Skeletal muscle tissue (tissue), 4 donors: ENCODE data around the gene DSCAML1. TPM values are rescaled to one million over a fixed set of nuclear protein-coding genes. Genes with fewer than 3 reads are reported as not detected.

Experiments used
- H3K27ac ChIP-seq: one replicate; pipeline ENCODE4 v1.7.0; 2013; ENCODE audit warnings: mild to moderate bottlenecking, low read depth, low read length, inconsistent platforms
- H3K27me3 ChIP-seq, 3 donors: one replicate each; pipeline ENCODE4 v1.7.0; 2013; ENCODE audit warnings: low read length in 3 of 3; ENCODE audit not compliant: control insufficient read depth in 3 of 3, insufficient read depth in 3 of 3
- H3K36me3 ChIP-seq, 3 donors: one replicate each; pipeline ENCODE4 v1.7.0; 2013; ENCODE audit warnings: low read length in 3 of 3; ENCODE audit not compliant: control insufficient read depth in 3 of 3, insufficient read depth in 3 of 3
- H3K4me1 ChIP-seq, 3 donors: one replicate each; pipeline ENCODE4 v1.7.0; 2013; ENCODE audit warnings: low read length in 3 of 3, mild to moderate bottlenecking in 3 of 3; ENCODE audit not compliant: control insufficient read depth in 3 of 3, insufficient read depth in 3 of 3
- H3K4me3 ChIP-seq, 3 donors: one replicate each; pipeline ENCODE4 v1.7.0; 2013; ENCODE audit warnings: low read length in 3 of 3
- H3K9ac ChIP-seq, 3 donors: one replicate each; pipeline ENCODE4 v1.7.0; 2013; ENCODE audit warnings: low read length in 3 of 3, mild to moderate bottlenecking in 3 of 3, moderate library complexity in 2 of 3, low read depth in 1 of 3
- H3K9me3 ChIP-seq, 3 donors: one replicate each; pipeline ENCODE4 v1.7.0; 2013; ENCODE audit warnings: low read length in 3 of 3; ENCODE audit not compliant: control insufficient read depth in 3 of 3
- total RNA-seq: library from RNA; depleted of rRNA; stranded (reverse); fragments of >200 nt; gene quantifications from one replicate; pipeline ENCODE4 v1.2.3, GENCODE V29; 2014
- donor health status: Osteomylitis.

DSCAML1 gene
- total RNA-seq, 1 donor from 2014 or later, result 0.52 TPM

DNA sequence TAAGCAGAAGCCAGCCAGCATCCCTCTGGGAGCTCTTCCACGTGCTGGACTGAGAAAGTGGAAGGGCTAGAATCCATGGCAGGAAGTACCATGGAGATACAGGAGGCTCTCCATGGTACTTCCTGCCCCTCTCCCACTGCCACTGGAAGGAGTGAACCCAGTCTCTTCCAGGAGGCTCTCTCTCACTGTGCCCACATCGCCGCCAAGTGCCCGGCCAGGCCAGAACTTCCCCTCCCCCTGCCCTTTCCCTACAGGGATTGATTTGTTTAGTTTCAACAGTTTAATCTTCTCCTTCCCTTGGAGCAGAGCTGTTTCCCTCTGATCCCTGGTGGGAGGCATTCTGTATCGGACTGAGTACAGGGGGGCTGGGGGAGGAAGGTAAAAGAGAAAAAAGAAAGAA lies 133.6 kb downstream of the DSCAML1 start:
- H3K27ac ChIP-seq, result no peak overlapping the region
- H3K9ac ChIP-seq, result no peak overlapping the region
- H3K27me3 ChIP-seq, result peaks cover 0 to 22% (median 17%) of the 10 kb centered on the region in 3 donors

DNA sequence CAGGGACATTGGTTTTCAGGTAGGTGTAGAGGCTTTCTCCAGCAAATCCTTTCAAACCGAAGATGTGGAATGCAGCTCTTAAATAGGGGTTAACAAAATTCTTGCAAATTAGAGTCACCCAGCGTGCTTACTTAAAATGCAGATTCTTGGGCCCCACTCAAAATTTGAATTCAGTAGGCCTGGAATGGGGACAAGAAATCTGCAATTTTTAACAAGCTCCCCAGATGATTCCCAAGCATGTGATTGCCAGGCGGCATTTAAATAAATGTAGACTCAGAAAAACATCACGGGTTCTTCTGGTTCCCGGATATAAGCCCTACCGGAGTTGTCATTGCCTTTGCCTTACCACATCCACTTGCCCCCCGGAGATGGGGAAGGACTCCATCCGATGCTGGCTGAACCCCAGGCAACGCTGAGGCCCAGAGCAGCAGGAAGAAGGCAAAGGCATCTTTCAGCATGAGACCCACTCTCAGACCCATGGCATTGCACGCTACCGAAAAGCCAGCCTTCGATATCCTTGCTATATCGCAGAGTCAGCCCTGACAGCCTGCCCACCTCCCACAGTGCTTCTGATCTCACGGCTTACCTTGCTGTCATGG lies 134.2 kb downstream of the DSCAML1 start:
- Histone ChIP-seq H3K9ac (no peak overlapping the region), H3K4me3 (no peak overlapping the region), H3K4me1 (peaks cover 0 to 9% (median 2%) of the 10 kb centered on the region in 3 donors), H3K36me3 (no peaks in the 10 kb centered on the region), H3K27ac (no peak overlapping the region), H3K9me3 (no peaks in the 10 kb centered on the region), H3K27me3 (peaks cover 0 to 27% (median 17%) of the 10 kb centered on the region in 3 donors)

More for the DNA sequence above, 133.6 kb downstream of the DSCAML1 start:
- Histone ChIP-seq H3K4me1 (peaks cover 0 to 9% (median 2%) of the 10 kb centered on the region in 3 donors), H3K4me3 (no peak overlapping the region), H3K36me3 (no peaks in the 10 kb centered on the region), H3K9me3 (no peaks in the 10 kb centered on the region)

DNA sequence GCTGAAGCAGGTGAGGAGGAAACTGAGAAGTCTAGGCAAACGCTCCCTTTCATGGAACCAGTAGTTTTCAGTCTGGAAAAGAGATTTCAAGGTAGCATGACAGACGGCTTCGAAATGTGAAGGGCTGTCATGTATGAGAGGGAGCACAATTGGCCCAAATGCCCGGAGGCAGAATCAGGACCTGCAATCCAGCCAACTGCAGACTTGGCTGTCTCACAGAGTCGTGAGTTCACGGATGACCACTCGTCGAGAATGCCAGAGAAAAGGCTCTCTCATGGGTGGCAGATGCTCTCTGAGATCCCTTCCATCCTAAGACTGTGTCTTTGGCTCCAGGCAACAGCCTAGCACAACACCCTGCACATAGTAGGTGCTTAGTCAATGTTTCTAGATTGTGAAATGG lies 134.8 kb downstream of the DSCAML1 start:
- Histone ChIP-seq H3K4me1 (peaks cover 0 to 9% (median 2%) of the 10 kb centered on the region in 3 donors), H3K27me3 (peaks cover 0 to 23% (median 17%) of the 10 kb centered on the region in 3 donors), H3K4me3 (no peak overlapping the region), H3K9ac (no peak overlapping the region), H3K36me3 (no peaks in the 10 kb centered on the region), H3K9me3 (no peaks in the 10 kb centered on the region), H3K27ac (no peak overlapping the region)

DNA sequence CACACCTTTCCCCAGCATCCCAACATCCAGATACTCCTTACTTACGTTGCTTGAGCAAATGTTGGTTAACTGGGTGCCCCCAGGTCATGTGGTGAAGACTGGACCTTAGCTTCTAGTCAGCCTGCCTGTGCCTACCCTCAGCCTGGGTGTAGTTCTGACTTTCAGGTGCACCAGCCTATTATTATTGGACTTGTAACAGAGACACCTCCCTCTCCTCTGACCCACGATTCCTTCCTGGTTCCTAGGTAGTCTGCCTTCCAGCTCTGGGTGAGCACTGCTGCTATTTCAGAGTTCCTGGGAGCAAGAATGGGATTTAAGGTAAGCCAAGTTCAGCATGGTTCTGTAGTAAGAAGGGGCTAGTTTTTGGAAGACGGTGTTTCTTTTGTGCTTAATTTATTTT lies 138.2 kb downstream of the DSCAML1 start:
- Histone ChIP-seq H3K36me3 (no peaks in the 10 kb centered on the region), H3K9me3 (no peaks in the 10 kb centered on the region), H3K4me1 (peaks cover 0 to 2% (median 0%) of the 10 kb centered on the region in 3 donors), H3K4me3 (no peak overlapping the region), H3K9ac (no peak overlapping the region), H3K27me3 (peaks cover 0 to 28% (median 27%) of the 10 kb centered on the region in 3 donors), H3K27ac (no peak overlapping the region)

DNA sequence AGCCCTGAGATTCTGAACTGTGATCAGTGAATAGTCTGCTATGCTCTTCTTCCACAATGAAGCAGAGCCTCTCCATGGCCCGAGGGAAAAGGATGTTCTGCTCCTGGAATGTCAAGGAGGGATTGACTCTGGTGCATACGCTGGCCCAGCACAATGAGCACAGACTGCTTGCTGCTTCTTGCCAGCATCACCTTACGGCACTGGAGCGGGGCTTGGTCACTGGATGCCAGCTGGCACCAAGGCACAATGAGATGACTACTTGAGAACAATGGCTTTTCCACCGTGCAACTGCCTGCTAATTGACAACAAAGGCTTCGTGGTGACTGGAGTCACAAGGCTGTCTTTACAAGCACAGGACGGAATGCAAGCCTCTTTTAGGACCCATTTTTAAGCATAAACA lies 139.2 kb downstream of the DSCAML1 start:
- Histone ChIP-seq H3K27ac (no peak overlapping the region), H3K4me3 (no peak overlapping the region), H3K36me3 (no peaks in the 10 kb centered on the region), H3K9me3 (no peaks in the 10 kb centered on the region), H3K4me1 (peaks cover 0 to 2% (median 0%) of the 10 kb centered on the region in 3 donors), H3K9ac (no peak overlapping the region), H3K27me3 (peaks cover 0 to 33% (median 28%) of the 10 kb centered on the region in 3 donors)

DNA sequence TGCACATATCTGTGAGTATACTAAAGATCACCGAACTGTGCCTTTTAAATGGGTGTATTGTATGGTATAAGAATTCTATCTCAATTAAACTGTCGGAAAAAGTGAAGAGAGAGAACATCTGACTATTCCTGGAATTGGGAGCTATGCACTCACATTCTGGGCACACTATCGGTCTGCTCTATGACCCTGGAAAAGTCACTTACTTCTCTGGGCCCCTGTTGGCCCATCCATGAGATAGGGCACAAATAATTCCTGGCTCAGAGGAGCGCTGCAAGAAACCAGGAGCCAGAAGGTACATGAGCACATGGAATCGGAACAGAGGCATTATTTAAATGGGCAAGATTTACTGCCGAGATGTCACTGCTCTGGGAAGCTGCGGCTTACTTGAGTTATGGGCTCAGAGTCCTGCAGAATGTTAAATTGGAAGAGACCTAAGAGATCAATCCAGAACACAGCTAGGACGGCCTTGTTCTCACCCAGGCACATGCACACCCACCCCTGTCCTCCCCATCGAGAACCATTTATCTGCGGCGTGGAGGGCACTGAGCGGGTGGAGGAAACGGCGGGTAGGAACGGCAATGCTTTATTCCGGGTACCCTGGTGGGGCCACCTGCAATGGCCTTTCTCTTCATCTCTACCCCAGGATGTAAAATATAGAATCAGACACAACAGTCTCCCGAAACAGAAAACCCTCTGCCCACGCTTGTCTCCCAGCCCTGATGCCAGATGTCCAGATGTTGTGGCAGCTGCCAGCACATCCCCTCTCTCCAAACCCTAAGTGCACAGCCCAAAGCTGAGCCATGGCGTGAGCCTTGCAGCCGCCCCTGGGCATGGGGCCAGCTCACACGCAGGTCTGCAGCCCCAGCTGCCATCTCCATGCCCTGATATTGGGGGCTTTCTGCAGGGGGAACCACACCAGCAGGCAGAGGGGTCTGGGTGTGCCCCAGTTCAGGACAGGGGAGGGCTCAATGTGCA lies 142.4 kb downstream of the DSCAML1 start:
- Histone ChIP-seq H3K9ac (no peak overlapping the region), H3K27ac (no peak overlapping the region), H3K4me3 (no peak overlapping the region), H3K9me3 (no peaks in the 10 kb centered on the region), H3K4me1 (no peaks in the 10 kb centered on the region), H3K36me3 (no peaks in the 10 kb centered on the region), H3K27me3 (peaks cover 0 to 35% (median 33%) of the 10 kb centered on the region in 3 donors)

DNA sequence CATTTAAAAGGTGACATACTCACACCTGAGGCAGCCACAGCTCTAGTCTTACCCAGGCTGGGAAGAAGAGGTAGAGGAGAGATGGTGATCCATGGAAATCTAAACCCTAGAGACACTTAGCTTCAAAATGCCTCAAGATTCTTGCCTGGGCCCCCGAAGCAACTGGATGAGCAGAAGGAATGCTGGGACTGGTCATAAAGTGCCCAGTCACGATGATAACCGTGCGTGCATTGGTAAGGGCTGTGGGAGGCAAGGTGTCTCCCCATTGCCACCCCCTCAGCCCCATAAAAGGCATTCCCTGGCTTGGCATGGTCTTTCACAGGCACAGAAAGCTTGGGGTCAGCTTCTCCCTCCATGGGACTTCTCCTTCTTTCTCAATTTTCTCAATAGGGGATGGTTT lies 144.5 kb downstream of the DSCAML1 start:
- no peaks in the 10 kb centered on the region for H3K4me1 ChIP-seq
- no peak overlapping the region for H3K9ac ChIP-seq
- no peak overlapping the region for H3K27ac ChIP-seq
- no peak overlapping the region for H3K4me3 ChIP-seq
- H3K9me3 ChIP-seq, result no peaks in the 10 kb centered on the region
- no peaks in the 10 kb centered on the region for H3K36me3 ChIP-seq
- H3K27me3 ChIP-seq, result peaks cover 0 to 33% (median 29%) of the 10 kb centered on the region in 3 donors

DNA sequence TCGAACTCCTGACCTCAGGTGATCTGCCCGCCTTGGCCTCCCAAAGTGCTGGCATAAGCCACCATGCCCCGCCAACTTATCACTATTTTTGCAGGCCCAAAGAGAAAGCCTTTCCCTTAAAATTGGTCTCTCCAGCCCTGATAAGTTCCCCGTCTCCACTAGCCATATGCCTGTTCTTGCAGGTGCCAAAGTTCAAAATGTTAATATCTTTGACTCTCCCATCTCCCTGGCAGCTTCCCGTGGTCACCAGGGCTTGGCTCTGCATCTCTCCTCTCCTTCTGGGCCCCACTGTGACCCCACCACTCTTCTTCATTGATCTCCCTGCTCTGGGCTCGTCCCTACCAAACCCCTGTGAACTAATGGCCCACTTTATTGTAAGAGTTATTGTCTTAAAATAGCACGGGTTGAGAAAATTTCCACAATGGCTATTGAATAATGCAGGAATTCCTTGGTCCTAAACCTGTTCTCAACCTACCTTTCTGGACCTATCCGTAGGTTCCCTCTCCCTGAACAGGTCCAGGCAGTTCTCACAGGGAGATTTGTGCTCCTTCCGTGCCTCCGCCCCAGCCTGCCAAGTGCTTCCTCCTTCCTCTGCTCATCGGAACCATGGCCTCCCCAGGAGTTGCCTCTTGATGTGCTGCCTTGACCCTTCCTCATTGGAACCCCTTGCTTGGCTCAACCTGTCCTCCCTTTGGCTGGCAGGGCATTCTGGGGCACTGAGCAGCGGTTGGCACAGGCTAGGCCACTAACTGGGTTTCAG lies 147.5 kb downstream of the DSCAML1 start:
- Histone ChIP-seq H3K9me3 (no peaks in the 10 kb centered on the region), H3K4me3 (no peak overlapping the region), H3K4me1 (no peaks in the 10 kb centered on the region)

DNA sequence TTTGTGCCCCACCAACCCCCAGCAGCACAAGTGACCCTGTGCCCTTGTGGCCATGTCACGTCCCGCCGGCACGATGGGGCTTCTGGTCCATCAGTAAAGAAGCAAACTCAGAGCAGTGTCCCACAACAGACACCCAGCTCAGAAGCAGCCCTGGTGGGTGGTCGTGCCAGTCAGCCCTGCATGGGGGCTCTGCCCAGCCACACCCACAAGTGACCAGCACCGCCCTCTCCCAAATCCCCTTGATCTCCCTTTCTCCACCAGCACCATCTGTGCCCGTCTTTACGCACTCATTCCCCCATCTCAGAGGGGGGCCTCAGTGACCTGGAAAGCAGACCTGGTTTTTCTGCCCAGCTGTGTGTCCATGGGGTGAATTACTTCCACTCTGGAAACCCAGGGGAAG lies 149.1 kb downstream of the DSCAML1 start:
- H3K27me3 ChIP-seq, result peaks cover 0 to 24% (median 19%) of the 10 kb centered on the region in 3 donors
- no peaks in the 10 kb centered on the region for H3K9me3 ChIP-seq
- no peak overlapping the region for H3K4me3 ChIP-seq
- no peak overlapping the region for H3K9ac ChIP-seq
- H3K36me3 ChIP-seq, result no peaks in the 10 kb centered on the region
- H3K27ac ChIP-seq, result no peak overlapping the region
- no peaks in the 10 kb centered on the region for H3K4me1 ChIP-seq

More for the DNA sequence above, 147.5 kb downstream of the DSCAML1 start:
- Histone ChIP-seq H3K27ac (no peak overlapping the region), H3K36me3 (no peaks in the 10 kb centered on the region), H3K9ac (no peak overlapping the region), H3K27me3 (peaks cover 0 to 24% (median 24%) of the 10 kb centered on the region in 3 donors)
